Measurements from ENCODE around the gene TUBB4A.

GRCh38 chr19:6510618-6511017, 8.5 kb upstream of the TUBB4A start:
- no peak for TF ChIP-seq EZH2 (IDR thresholded peaks at IDR 0.05; ENCODE audit: borderline replicate concordance, low read depth, low read length, severe bottlenecking)
- TF ChIP-seq, protein P1, sequence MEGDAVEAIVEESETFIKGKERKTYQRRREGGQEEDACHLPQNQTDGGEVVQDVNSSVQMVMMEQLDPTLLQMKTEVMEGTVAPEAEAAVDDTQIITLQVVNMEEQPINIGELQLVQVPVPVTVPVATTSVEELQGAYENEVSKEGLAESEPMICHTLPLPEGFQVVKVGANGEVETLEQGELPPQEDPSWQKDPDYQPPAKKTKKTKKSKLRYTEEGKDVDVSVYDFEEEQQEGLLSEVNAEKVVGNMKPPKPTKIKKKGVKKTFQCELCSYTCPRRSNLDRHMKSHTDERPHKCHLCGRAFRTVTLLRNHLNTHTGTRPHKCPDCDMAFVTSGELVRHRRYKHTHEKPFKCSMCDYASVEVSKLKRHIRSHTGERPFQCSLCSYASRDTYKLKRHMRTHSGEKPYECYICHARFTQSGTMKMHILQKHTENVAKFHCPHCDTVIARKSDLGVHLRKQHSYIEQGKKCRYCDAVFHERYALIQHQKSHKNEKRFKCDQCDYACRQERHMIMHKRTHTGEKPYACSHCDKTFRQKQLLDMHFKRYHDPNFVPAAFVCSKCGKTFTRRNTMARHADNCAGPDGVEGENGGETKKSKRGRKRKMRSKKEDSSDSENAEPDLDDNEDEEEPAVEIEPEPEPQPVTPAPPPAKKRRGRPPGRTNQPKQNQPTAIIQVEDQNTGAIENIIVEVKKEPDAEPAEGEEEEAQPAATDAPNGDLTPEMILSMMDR (IDR thresholded peaks at IDR 0.05; ENCODE audit: borderline replicate concordance, extremely low read depth, low read length, poor library complexity, severe bottlenecking) = no peak

Data from DND-41 (cell line).